Measurements from ENCODE around the gene COL9A3. TPM values are rescaled to one million over a fixed set of nuclear protein-coding genes. Genes with fewer than 3 reads are reported as not detected.

The COL9A3 gene
- total RNA-seq, 1 donor from 2014 or later: 28.1 TPM

GRCh38 chr20:62881662-62882395 is 65.0 kb downstream of the COL9A3 start:
- DNase-seq: no peak

- DNase-seq: no peak
Measured at GRCh38 chr20:62882426-62882825, 65.6 kb downstream of the COL9A3 start.

- DNase-seq: no peak
Measured at GRCh38 chr20:62884556-62884955, 67.7 kb downstream of the COL9A3 start.

- no peak for DNase-seq
Measured at GRCh38 chr20:62885046-62885895, 68.4 kb downstream of the COL9A3 start.

GRCh38 chr20:62885896-62886708 is 69.3 kb downstream of the COL9A3 start:
- no peak for DNase-seq

GRCh38 chr20:62886709-62887058 is 69.8 kb downstream of the COL9A3 start:
- DNase-seq: no peak

- DNase-seq: peak; percentile 52
Measured at GRCh38 chr20:62887152-62887859, 70.5 kb downstream of the COL9A3 start.

GRCh38 chr20:62887860-62888239 is 71.0 kb downstream of the COL9A3 start:
- DNase-seq: no peak

- DNase-seq: no peak
Measured at GRCh38 chr20:62888406-62888805, 71.6 kb downstream of the COL9A3 start.

- DNase-seq: no peak
Measured at GRCh38 chr20:62888910-62889309, 72.1 kb downstream of the COL9A3 start.

- DNase-seq: no peak
Measured at GRCh38 chr20:62889411-62889810, 72.6 kb downstream of the COL9A3 start.

- DNase-seq: no peak
Measured at GRCh38 chr20:62889871-62890270, 73.0 kb downstream of the COL9A3 start.

- no peak for DNase-seq
Measured at GRCh38 chr20:62890444-62890843, 73.6 kb downstream of the COL9A3 start.

Small RNA genes within 50 kb of the gene (small RNA-seq; reads per million reads assigned to genes)
- not detected for gene DPH3P1 (ENCODE audit: low replicate concordance)

Other genes with a start within 250 kb of the COL9A3 start
- gene SLCO4A1, start 174.5 kb upstream of the COL9A3 start, total RNA-seq: 4.1 TPM
- not detected for gene NTSR1, start 108.2 kb upstream of the COL9A3 start, total RNA-seq
- gene MRGBP, start 20.6 kb upstream of the COL9A3 start, total RNA-seq: 11.3 TPM
- 20.6 TPM for gene OGFR, start 12.2 kb upstream of the COL9A3 start, total RNA-seq
- 9.1 TPM for gene TCFL5, start 44.8 kb downstream of the COL9A3 start, total RNA-seq
- gene DIDO1, start 109.5 kb downstream of the COL9A3 start, total RNA-seq: 57.5 TPM
- 31.3 TPM for gene GID8, start 121.1 kb downstream of the COL9A3 start, total RNA-seq
- 2.3 TPM for gene SLC17A9, start 135.7 kb downstream of the COL9A3 start, total RNA-seq
- gene BHLHE23, start 189.9 kb downstream of the COL9A3 start, total RNA-seq: not detected

All from tongue (tissue), 3 donors.